Measurements from ENCODE around the gene PDPK1.
"Not testable (repeated sequence)": the region's sequence is repeated elsewhere in the genome, so short reads cannot be mapped to it uniquely, and the experiment has no call there.

PDPK1 gene

DNA sequence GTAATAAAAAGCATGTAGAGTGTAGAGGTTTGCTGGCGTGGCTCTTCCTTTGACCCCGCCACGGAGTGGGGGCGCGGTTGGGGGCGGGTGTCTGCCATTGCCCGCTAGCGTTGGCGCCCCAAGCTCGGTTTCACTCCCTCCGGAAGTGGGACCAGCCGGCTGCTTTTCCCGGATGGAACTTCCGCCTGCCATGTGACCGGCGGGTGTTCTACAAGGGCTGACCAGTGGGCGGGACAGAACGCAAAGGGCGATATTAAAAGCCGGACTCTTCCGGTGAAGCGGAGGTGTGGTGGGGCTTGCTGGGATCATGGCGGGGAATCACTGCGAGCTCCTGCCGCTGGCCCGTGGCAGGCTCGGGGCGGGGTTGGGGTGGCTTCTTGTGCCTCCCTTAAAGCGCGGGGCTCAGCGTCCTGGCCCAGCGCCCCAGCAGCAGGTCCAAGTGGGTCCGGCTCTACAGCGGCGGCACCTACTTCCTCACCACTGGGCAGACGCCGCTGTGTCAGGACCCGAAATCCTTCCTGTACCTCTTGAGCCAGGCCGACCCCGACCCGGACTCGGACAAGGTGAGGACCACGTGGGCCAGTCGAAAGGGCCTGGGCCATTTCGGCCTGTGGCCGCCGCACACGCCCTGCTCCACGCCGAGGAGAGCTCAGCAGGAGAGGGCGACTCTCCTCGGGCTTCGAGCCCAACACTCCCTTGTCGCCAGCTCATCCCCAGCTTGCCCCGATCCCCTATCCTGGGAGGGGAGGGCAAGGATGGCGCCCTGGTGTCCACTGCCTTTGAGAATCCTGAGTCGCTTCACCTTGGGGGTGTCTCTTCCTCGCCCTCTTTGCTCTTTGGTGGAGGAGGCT is 65.6 kb downstream of the PDPK1 start:
- peak; percentile 99 for DNase-seq (ENCODE audit: low spot score)
- TF ChIP-seq CTCF (IDR thresholded peaks at IDR 0.05; ENCODE audit: borderline replicate concordance, control extremely low read depth, extremely low read depth, insufficient read depth, missing control alignments): no peak
- in situ Hi-C loops (cut with MboI; ENCODE audit: low sequenced_read_pairs, unreplicated experiment): no loop called here

DNA sequence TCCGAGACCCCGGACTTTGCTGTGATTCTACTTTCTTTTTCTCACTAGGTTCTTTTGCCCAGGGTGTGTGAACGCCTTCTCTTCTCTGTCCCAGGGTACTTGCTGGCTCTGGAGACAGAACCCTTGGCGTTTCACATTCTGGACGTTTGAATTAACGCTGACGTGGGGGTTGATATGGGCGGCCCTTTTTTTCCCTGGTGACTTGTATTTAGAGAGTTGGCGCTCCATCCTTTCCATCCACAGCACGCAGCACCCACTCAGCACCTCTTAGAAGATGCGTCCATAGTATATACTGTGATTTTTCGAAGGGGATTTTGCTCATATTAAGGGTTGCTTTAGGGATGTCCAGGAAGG is 66.2 kb downstream of the PDPK1 start:
- DNase-seq (ENCODE audit: low spot score); in situ Hi-C loops (cut with MboI; ENCODE audit: low sequenced_read_pairs, unreplicated experiment): not testable (repeated sequence)

- in situ Hi-C loops (cut with MboI; ENCODE audit: low sequenced_read_pairs, unreplicated experiment); DNase-seq (ENCODE audit: low spot score): not testable (repeated sequence)
Measured at GRCh38 chr16:2606820-2607219, 69.0 kb downstream of the PDPK1 start.

DNA sequence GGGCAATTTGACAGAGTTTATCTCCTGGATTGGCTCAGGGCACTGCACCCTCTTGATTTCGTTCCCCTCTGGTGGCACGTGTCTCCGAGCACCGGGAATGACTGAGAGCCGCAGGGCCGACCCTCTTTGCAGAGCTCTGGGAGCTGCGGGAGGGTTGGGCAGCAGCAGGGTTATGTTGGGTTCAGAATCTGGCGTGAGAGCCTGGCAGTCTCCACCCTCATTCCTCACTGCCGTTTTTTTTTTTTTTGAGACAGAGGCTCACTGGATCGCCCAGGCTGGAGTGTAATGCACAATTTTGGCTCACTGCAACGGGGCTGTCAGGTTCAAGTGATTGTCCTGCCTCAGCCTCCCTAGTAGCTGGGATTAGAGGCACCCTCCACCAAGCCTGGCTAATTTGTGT is 71.5 kb downstream of the PDPK1 start:
- DNase-seq (ENCODE audit: low spot score); in situ Hi-C loops (cut with MboI; ENCODE audit: low sequenced_read_pairs, unreplicated experiment): not testable (repeated sequence)

- DNase-seq (ENCODE audit: low spot score): no peak
- no peak for TF ChIP-seq CTCF (IDR thresholded peaks at IDR 0.05; ENCODE audit: borderline replicate concordance, control extremely low read depth, extremely low read depth, insufficient read depth, missing control alignments)
- in situ Hi-C loops (cut with MboI; ENCODE audit: low sequenced_read_pairs, unreplicated experiment): no loop called here
Measured at GRCh38 chr16:2609827-2610470, 72.1 kb downstream of the PDPK1 start.

GRCh38 chr16:2610781-2611498 is 73.1 kb downstream of the PDPK1 start:
- no peak for DNase-seq (ENCODE audit: low spot score)
- TF ChIP-seq CTCF (IDR thresholded peaks at IDR 0.05; ENCODE audit: borderline replicate concordance, control extremely low read depth, extremely low read depth, insufficient read depth, missing control alignments): no peak
- in situ Hi-C loops (cut with MboI; ENCODE audit: low sequenced_read_pairs, unreplicated experiment): no loop called here

DNA sequence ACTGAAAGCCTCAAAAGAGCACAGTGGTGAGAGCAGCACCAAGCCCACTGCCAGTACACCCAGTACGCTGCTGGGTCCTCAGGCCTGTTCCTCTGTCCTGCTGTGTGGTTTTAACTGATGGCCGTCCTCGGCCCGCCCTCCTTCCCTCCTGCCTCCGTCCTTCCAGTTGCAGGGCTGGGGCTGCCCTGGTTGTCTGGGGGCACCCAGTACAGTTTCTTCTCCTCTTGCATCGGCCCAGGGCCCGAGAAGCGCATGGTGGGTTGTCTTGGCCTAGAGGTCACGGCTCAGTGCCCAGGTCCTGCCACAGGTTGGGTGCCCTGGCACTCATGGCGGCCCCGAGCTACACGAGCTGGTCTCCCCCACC is 73.7 kb downstream of the PDPK1 start:
- no peak for TF ChIP-seq CTCF (IDR thresholded peaks at IDR 0.05; ENCODE audit: borderline replicate concordance, control extremely low read depth, extremely low read depth, insufficient read depth, missing control alignments)
- DNase-seq (ENCODE audit: low spot score): no peak
- in situ Hi-C loops (cut with MboI; ENCODE audit: low sequenced_read_pairs, unreplicated experiment): no loop called here

DNA sequence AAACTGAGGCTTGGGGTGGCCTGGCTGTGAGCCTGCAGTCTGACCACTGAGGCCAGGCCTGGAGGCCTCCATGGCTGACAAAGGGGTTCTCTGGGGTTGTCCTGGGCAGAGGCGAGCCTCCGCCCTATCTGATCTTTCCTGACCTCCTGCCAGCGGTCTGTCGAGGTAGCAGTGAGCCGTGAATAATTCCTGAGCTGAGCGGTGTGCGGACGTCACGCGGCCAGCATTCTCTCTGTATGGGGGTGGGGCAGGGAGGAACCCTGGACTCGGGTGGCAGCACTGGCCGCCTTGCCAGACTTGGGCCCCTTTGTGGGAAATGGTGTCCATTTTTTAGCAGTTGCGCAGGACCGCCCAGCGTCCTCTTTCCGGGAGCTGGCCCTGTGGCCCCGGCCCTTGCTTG is 74.1 kb downstream of the PDPK1 start:
- in situ Hi-C loops (cut with MboI; ENCODE audit: low sequenced_read_pairs, unreplicated experiment); DNase-seq (ENCODE audit: low spot score): not testable (repeated sequence)

- in situ Hi-C loops (cut with MboI; ENCODE audit: low sequenced_read_pairs, unreplicated experiment); DNase-seq (ENCODE audit: low spot score): not testable (repeated sequence)
Measured at GRCh38 chr16:2613251-2613650, 75.4 kb downstream of the PDPK1 start.

Data from GM13976 (cell line).